ENCODE results near the gene CRTC1. TPM values are rescaled to one million over a fixed set of nuclear protein-coding genes. Genes with fewer than 3 reads are reported as not detected.

The CRTC1 gene
- total RNA-seq, 1 experiment from 2014 or later: 3.0 TPM

- DNase-seq (ENCODE audit: low read depth): no peak
These were observed 81.7 kb downstream of the CRTC1 start for GRCh38 chr19:18765224-18765623.

DNA sequence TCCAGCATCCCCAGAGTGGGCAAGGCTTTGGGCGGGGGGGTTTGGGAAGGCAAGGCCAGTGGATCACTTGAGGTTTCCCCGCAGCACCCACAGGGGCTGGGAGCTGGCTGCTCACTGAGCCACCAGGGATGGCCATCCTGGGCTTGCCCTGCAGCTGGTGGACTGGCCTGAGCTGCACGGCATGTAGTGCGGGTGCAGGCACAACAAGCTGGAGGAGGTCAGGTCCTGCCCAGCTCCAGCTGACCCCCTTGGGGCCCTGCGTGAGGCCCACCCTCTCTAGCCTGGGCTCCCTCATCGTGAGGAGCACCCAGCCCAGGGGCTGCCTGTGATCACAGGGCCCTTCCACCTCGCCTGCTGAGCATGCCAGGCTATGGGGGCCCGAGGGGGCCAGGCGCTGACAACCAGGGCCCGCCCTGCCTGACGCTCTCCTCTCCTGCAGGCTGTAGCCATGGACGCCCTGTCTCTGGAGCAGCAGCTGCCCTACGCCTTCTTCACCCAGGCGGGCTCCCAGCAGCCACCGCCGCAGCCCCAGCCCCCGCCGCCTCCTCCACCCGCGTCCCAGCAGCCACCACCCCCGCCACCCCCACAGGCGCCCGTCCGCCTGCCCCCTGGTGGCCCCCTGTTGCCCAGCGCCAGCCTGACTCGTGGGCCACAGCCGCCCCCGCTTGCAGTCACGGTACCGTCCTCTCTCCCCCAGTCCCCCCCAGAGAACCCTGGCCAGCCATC, 84.7 kb downstream of the CRTC1 start:
- DNase-seq (ENCODE audit: low read depth): no peak

DNA sequence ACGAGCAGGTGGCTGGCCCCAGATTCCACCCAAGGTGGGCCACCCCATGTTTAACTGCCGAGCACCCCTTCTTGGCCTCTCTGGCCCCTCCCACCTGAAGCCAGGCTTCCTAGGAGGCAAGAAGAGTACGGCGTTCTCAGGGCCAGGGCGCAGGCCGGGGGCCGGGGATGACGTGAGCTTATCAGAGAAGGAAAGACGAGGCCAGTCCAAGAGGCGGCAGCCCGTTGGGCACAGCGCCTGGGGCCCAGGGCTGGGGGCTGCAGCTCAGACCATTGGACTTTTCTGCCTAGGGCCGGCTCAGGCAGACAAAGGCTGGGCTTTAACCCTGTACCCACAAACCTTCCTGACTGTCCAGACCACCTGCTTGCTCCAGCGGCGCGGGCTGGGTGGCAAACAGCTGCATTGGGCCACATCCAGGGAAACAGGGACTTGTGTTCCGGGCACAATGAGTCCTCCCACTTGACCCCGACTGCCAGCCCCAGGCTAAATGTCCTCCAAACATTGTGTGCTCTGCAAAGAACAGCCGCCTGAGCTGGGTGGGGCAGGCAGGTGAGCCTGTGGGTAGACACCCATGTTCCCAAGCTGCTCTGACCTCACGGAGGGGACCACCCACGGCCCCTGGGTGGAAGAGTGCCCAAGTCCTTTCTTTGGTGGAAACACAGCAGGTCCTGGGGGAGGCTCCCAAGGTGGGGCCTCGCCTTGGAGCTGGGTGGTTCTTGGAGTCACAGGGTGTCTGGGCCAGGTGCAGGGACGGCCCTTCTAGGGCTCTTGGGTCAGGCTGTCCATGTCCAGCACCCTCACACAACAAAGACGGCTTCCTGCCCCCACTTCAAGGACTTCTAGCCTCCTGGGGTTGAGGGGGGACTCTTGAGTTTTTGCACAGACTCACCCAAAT, 85.8 kb downstream of the CRTC1 start:
- no peak for DNase-seq (ENCODE audit: low read depth)

GRCh38 chr19:18769989-18770528, 86.6 kb downstream of the CRTC1 start:
- no peak for DNase-seq (ENCODE audit: low read depth)

GRCh38 chr19:18770663-18771327, 87.3 kb downstream of the CRTC1 start:
- DNase-seq (ENCODE audit: low read depth): no peak

DNA sequence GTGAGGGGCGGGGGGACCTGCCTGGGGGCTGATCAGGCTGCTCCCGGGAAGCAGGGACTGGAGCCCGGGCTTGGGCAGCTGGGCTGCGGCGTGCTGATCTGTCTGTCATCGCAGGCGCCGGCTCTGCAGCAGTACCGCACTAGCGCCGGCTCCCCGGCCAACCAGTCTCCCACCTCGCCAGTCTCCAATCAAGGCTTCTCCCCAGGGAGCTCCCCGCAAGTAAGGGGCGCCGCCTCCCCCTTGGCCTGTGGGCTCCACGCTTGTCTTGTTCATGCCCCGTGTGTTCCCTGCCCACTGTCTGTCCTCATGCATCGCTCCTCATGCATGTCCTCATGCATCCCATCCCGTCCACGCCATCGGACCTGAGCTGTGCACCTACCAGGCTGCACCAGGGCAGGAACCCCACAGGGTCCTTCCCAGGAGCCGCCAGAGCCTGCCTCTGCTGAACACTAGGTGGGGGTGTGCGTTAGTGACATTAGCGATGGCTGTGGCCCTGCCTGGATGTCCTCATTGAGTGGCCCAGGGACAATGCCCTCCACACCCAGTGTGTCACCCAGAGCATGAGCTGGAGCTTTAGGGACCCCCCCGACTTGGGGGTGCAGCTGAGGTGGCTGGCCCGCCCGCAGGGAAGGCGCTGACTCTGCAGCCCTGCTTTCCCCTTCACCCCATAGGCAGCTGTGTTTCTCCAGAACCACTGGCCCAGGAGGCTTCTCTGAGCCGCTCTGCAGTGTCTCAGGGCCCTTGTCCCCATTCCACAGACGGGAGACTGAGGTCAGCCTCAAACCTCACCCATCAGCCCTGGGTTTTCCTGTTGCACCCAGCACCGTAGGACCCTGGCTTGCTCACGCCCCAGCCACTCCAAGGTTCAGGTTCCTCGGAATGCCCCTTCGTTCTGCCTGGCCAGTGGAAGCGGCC, 88.1 kb downstream of the CRTC1 start:
- DNase-seq (ENCODE audit: low read depth): no peak

DNA sequence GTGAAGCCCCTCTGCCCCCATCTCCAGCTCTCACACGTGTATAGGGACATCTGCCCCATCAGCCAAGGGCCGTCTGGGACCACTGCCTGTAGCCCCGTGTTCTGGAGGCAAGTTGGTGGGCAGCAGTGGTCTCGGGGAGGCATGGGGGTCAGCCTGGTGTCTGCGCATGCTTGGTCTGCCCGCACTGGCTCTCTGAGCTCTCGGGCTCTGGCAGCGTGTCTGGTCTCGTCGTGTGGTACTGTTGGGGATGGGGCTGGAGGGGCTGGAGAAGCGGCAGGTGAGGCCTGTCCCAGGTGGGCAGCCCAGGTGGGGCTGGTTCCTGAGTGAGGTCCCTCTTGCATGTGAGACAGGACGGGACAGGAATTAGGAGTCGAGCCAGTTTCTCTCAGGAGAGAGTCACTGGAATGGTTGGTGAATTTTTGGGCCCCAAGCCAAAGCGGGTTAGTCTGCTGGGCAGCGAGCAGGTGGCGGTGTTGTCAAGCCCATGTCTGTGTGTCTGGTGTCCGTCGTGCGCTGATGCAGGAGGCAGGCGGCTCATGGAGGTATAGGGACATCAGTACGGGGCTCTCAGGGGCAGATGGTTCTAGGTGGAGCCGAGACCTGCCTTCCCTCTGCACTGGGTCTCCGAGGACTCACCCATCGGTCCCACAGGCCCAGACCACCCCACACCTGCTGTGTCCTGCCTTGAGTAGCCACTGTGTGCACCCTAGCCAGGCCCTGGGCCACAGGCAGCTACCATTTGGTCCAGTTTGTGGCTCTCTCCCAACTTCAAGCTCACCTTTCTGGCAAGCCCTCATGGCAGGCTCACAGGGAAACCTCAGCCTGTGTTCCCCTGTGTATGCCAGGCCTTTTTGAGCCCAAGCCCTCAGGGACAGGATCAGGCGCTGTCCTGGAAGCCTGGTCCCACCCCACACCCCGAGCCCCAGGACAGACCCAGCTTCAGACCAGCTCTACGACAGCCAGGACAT, 89.4 kb downstream of the CRTC1 start:
- DNase-seq (ENCODE audit: low read depth): no peak

DNA sequence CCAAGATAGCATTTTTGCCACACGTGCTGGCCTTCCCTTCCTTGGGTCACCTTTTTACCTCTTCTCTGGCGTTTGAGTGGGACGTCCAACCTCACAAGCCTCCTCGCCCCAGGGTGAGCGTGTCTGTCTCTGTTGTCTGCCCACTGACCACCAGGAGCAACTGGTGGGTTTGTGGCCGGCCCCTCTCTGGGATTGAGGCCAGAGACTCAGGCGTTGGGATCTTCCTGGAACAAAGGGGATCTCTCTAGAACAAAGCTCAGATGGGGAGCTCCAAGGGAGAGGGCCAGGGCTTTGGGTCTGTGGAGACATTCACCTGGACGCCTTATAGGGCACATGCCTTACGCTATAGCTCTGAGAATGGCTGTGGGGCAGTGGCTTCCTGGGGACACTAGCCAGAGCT, 90.2 kb downstream of the CRTC1 start:
- no peak for DNase-seq (ENCODE audit: low read depth)

- DNase-seq (ENCODE audit: low read depth): no peak
These were observed 90.6 kb downstream of the CRTC1 start for GRCh38 chr19:18774107-18774506.

- DNase-seq (ENCODE audit: low read depth): no peak
These were observed 91.4 kb downstream of the CRTC1 start for GRCh38 chr19:18774782-18775444.

GRCh38 chr19:18775586-18776287, 92.3 kb downstream of the CRTC1 start:
- peak; percentile 64 for DNase-seq (ENCODE audit: low read depth)

DNA sequence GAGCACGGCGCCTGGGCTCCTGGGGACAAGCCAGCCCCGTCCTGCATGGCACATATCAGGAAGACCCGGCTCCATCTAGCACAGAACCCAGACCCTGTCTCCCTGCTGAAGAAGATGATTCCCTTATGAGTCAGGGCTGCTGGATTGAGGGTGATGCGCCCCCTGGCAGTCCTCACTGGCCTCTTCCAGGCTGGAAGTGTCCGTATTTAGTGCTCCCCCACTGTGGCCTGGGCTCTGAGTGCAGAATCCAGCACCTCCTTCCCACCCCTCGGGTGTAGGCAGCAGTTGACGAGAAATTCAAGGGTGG, 92.8 kb downstream of the CRTC1 start:
- peak; percentile 67 for DNase-seq (ENCODE audit: low read depth)

- peak; percentile 34 for DNase-seq (ENCODE audit: low read depth)
These were observed 93.3 kb downstream of the CRTC1 start for GRCh38 chr19:18776736-18777135.

DNA sequence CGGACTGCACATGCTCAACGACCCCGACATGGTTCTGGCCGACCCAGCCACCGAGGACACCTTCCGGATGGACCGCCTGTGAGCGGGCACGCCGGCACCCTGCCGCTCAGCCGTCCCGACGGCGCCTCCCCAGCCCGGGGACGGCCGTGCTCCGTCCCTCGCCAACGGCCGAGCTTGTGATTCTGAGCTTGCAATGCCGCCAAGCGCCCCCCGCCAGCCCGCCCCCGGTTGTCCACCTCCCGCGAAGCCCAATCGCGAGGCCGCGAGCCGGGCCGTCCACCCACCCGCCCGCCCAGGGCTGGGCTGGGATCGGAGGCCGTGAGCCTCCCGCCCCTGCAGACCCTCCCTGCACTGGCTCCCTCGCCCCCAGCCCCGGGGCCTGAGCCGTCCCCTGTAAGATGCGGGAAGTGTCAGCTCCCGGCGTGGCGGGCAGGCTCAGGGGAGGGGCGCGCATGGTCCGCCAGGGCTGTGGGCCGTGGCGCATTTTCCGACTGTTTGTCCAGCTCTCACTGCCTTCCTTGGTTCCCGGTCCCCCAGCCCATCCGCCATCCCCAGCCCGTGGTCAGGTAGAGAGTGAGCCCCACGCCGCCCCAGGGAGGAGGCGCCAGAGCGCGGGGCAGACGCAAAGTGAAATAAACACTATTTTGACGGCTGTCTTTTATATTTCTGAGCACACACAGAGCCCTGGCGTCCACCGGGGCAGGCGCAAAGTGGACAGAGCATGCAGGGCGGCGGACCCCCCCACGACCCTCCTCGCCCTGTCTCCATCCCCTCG, 94.0 kb downstream of the CRTC1 start:
- DNase-seq (ENCODE audit: low read depth): no peak

- DNase-seq (ENCODE audit: low read depth): no peak
These were observed 94.6 kb downstream of the CRTC1 start for GRCh38 chr19:18778076-18778389.

DNA sequence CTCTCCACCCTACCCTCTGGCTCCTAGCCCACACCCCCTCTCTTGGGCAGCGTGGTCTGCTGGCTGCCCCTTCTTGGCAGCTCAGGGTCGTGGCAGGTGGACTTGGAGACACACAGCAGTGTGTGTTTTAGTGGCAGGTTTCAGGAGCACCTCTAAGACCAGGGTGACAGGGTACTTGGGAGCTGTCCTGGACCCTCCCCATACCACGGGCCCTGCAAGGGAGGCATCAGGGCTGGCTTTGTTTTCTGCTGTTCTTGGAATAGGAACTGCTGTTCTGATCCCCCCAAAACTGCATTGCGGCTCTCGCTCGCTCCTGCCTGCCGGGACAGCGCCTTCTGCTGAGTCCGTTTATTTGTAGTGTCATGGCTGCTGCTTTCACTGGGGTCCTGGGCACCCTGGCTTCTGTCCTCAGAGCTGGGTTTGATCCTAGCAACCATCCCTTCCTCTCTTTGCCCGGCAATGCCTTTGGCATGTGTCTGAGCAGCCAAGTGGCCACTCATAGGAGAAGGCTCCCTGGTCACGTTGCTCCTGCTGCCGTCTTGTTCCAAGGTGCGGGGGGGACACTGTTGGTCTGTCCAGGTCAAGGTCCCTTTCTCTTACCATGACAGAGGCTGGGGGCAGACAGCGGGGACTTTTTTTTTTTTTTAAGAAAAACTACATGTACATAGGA, 95.5 kb downstream of the CRTC1 start:
- DNase-seq (ENCODE audit: low read depth): no peak

DNA sequence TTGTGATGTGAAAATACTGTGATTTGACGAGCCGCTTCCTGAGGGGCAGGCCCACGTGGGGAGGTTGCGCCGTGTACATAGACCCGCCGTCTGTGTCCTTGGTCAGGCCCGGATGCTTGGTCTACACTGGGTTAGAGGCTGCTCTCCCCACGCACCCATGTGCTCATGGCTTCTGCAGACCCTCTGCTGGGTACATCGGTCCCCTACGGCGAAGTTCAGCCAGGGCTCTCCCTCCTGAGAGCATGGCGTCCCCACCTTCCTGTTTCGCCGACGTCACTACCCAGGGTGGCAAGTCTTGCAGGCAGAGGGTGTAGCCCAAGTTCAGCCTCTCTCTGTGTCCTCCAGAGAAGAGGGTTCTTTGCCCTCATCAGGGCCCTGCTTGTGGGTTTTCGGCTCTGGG, 96.6 kb downstream of the CRTC1 start:
- DNase-seq (ENCODE audit: low read depth): no peak
